ENCODE data around the gene ERCC3.
"Not testable (repeated sequence)": the region's sequence is repeated elsewhere in the genome, so short reads cannot be mapped to it uniquely, and the experiment has no call there.

ERCC3 gene

DNA sequence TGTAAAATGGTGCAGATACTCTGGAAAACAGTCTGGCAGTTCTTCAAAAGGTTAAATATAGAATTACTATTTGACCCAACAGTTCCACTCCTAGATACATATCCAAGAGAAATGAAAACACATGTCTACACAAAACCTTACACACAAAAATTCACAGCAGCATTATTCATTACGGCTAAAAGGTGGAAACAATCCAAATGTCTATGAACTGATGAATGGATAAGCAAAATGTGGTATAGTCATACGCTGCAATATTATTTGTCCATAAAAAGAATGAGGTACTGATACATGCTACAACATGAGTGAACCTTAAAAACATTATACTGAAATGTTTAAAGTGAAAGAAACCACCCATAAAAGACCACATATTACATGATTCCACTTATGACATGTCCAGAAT lies 77.8 kb downstream of the ERCC3 start:
- H3K4me3 ChIP-seq (ENCODE audit: low read depth in 1 of 2, low read length in 1 of 2) = no peak overlapping the region
- peaks cover 93% of the 10 kb centered on the region for H3K27me3 ChIP-seq
- no peaks in the 10 kb centered on the region for H3K9me3 ChIP-seq
- peaks cover 6 to 14% of the 10 kb centered on the region in 2 experiments for H3K4me1 ChIP-seq (ENCODE audit: control insufficient read depth in 1 of 2, insufficient read depth in 1 of 2, low read depth in 1 of 2, low read length in 1 of 2)
- H3K36me3 ChIP-seq = no peaks in the 10 kb centered on the region
- TF ChIP-seq, protein P1, sequence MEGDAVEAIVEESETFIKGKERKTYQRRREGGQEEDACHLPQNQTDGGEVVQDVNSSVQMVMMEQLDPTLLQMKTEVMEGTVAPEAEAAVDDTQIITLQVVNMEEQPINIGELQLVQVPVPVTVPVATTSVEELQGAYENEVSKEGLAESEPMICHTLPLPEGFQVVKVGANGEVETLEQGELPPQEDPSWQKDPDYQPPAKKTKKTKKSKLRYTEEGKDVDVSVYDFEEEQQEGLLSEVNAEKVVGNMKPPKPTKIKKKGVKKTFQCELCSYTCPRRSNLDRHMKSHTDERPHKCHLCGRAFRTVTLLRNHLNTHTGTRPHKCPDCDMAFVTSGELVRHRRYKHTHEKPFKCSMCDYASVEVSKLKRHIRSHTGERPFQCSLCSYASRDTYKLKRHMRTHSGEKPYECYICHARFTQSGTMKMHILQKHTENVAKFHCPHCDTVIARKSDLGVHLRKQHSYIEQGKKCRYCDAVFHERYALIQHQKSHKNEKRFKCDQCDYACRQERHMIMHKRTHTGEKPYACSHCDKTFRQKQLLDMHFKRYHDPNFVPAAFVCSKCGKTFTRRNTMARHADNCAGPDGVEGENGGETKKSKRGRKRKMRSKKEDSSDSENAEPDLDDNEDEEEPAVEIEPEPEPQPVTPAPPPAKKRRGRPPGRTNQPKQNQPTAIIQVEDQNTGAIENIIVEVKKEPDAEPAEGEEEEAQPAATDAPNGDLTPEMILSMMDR (IDR thresholded peaks at IDR 0.05) = no peak
- no peak overlapping the region for H3K27ac ChIP-seq

DNA sequence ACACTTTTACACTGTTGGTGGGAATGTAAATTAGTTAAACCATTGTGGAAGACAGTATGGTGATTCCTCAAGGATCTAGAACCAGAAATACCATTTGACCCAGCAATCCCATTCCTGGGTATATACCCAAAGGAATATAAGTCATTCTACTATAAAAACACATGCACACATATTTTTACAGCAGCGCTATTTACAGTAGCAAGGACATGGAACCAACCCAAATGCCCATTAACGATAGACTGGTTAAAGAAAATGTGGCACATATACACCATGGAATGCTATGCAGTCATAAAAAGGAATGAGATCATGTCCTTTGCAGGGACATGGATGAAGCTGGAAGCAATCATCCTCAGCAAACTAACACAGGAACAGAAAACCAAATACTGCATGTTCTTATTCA lies 79.7 kb downstream of the ERCC3 start:
- not testable (repeated sequence) for H3K9me3 ChIP-seq; H3K36me3 ChIP-seq; H3K4me3 ChIP-seq (ENCODE audit: low read depth in 1 of 2, low read length in 1 of 2); H3K27ac ChIP-seq; H3K4me1 ChIP-seq (ENCODE audit: control insufficient read depth in 1 of 2, insufficient read depth in 1 of 2, low read depth in 1 of 2, low read length in 1 of 2)
- peaks cover 80% of the 10 kb centered on the region for H3K27me3 ChIP-seq

DNA sequence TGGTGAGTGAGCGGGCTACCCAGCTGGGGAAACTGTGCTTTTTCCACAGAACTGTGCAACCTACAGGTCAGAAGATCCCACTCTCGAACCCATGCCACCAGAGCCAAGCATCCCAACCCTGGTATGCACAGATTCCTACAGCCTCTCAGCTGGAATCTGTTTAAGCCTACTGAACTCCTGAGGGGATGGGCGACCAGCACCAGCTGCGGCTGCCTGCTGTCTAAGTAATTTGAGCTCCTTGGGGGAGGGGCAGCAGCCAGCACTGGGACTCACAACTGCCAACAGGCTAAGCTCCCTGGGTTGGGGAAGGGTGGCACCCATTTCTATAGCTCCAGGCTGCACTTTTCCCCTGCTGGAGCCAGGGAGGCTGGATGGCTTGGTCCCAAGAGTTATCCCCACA lies 85.6 kb downstream of the ERCC3 start:
- no peaks in the 10 kb centered on the region for H3K9me3 ChIP-seq
- TF ChIP-seq, protein P1 (IDR thresholded peaks at IDR 0.05) = no peak
- H3K4me3 ChIP-seq (ENCODE audit: low read depth in 1 of 2, low read length in 1 of 2) = no peak overlapping the region
- H3K36me3 ChIP-seq = no peaks in the 10 kb centered on the region
- H3K27me3 ChIP-seq = peaks cover 39% of the 10 kb centered on the region
- no peaks in the 10 kb centered on the region for H3K4me1 ChIP-seq (ENCODE audit: control insufficient read depth in 1 of 2, insufficient read depth in 1 of 2, low read depth in 1 of 2, low read length in 1 of 2)
- H3K27ac ChIP-seq = no peak overlapping the region

All from neutrophil (primary cell).